Measurements from ENCODE around the gene SLC36A3.
"Not testable (repeated sequence)": the region's sequence is repeated elsewhere in the genome, so short reads cannot be mapped to it uniquely, and the experiment has no call there.

Gene SLC36A3

GRCh38 chr5:151258201-151258611 lies 45.4 kb downstream of the SLC36A3 start:
- no peak for DNase-seq

DNA sequence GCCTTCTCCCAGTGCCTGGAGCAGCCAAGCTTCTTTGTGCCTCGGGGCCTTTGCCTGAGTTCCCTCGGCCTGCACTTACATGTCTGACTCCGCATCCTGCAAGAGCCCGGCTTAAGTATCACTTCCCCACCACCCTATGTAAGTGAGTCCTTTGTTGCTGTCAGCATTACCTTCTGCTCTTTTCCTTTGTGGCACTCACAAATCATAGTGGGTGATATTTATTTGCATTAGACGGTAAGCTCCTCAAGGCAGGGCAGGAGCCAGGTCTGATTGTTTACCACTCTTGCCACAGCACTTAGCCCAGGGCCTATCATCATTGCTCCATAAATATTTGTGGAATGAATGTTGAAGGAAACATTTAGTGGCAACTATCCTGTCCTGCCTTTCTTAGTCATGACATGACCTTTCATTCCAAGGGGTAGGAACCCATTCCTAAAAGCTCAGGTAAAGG lies 45.8 kb downstream of the SLC36A3 start:
- DNase-seq: no peak

DNA sequence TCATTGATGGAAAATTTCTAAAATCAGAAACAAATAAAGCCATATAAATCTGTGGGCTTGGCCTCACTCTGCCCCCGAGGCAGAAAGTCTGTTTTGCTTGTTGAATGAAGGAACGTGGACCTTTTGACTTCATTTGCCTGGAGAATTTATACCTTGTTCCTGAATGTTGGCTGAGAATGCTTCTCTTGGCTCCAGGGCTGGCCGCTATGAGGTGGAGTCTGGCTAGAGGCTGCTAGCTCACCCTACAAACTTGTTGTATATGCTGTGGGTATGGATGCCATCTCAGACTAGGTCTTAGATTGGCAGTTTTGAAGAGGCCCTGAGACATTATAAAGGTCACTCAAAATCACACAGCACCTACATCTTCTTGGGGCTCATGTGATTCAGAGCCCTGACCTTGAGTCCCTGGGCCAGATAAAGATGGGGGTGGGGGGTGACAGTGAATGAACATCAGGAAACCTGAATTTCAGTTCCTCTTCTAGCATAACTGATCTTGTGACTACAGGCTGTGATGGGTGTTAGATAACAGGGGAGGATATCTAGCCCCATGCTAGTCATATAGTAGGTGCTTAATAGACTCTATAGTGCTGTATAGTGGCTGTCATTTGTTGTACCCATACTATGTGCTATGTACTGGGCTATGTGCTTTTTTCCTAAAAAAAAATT lies 47.8 kb downstream of the SLC36A3 start:
- no peak for DNase-seq

DNA sequence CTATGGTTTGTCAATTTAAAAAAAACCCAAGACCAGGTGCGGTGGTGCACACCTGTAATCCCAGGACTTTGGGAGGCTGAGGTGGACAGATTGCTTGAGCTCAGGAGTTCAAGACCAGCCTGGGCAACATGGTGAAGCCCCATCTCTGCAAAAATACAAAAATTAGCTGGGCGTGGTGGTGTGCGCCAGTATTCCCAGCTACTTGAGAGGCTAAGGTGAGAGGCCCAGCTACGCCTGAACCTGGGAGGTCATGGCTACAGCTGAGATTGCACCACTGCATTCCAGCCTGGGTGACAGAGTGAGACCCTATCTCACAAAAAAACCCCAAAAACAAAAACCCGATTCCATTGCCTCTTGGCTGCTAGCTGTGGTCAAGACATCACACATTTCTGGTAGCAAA lies 48.6 kb downstream of the SLC36A3 start:
- not testable (repeated sequence) for DNase-seq

DNA sequence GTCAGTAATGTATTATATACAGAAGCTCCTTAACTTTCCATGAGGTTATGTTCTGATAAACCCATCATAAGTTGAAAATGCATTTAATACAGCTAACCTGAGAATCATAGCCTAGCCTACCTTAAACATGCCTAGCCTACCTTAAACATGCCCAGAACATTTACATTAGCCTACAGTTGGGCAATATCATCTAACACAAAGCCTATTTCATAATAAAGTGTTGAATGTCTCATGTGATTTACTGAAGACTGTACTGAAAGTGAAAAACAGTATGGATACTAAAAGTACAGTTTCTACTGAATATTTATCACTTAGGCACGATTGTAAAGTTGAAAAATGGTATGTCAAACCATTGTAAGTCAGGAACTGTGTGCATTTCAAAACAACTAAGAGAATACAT lies 49.0 kb downstream of the SLC36A3 start:
- no peak for DNase-seq

GRCh38 chr5:151253605-151253950 lies 50.0 kb downstream of the SLC36A3 start:
- no peak for DNase-seq

DNA sequence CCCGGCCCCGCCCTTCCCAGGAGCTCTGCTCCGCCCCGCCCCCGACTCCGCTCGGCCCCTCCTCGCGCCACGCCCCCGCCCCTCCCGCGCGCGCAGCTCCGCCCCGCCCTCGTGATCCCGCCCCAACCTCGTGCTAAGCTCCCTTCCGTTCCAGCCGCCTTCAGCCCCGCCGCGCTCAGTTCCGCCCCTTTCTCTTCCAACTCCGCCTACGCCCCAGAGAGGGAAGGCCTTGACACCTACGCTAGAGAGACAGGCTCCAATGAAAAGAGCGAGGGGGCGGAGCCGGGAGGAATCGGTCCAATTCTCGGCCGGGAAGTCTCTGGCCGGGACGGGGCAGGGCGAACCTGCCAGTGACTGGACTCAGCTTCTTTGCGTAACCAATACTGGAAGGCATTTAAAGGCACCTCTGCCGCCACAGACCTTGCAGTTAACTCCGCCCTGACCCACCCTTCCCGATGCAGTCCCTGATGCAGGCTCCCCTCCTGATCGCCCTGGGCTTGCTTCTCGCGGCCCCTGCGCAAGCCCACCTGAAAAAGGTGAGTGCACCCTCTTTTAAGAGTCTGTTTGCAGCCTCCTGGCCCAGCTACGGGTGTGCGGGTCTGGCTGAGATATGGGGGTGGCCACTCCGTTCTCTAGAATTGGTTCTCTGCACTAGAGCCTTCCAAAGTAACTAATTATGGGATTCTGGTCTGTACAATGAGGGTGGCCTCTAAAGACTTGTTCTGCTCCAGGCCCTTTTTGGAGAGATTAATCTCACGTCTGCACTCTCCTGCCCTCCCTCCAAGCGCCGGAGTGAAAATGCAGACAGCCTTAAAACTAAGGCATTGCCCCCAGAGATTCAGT lies 50.6 kb downstream of the SLC36A3 start, which contains the start of gene GM2A:
Gene GM2A, plus strand, starts transcription at position 424 of the 843 bp plus-strand sequence. Its CDS starts 32 bp downstream, at position 456.
- peak; percentile 98 for DNase-seq

DNA sequence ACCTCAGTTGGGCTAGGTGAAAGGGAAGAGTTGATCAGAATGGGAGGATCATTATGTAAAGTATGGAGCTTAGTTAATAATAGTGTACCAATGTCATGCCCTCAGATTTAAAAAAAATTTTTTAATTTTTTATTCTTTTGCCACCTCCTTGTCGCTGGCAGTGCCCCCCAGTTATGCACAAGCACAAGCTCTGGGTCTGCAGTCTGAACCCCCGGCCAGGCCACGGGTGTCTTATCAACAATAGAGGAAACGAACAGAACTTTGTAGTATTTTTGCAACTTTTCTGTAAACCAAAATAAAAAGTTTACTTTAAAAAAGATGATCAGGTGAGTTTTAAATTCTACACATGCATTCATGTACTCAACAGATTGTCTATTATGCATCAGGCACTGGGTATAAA lies 51.9 kb downstream of the SLC36A3 start:
- DNase-seq: no peak

- DNase-seq: no peak
These were observed 52.5 kb downstream of the SLC36A3 start for GRCh38 chr5:151251001-151251551.

DNA sequence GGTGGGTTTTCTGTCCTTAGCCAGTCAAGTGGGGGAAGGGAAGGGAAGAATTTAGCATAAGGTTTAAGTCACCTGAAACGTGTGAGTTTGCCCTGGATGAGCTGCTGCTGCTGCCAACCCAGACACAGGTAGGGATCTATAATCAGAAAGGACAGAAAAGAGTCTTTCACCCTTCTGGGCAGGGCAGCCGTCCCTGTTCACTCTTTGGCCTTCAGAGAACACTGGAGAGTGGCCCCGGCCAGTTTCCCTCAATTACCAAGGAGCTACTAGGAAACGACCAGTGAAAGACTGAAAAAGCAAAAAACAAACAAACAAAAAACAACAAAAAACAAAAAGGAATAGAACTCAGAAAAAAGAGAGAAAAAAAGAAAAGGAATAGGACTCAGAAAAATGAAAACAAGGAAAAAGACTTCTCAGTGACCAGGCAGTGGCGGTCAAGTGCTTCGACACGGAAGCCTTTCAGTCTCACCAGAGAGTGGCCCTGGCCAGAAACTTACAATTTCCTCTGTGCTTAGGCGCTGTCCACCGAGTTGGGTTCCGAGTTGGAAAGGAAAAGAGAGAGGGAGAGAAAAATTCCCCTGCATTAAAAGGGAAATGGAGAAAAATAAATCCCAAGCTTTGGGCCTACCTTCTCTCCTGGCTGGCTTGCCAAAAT lies 53.1 kb downstream of the SLC36A3 start:
- no peak for DNase-seq

- DNase-seq: no peak
These were observed 54.3 kb downstream of the SLC36A3 start for GRCh38 chr5:151249281-151249680.

DNA sequence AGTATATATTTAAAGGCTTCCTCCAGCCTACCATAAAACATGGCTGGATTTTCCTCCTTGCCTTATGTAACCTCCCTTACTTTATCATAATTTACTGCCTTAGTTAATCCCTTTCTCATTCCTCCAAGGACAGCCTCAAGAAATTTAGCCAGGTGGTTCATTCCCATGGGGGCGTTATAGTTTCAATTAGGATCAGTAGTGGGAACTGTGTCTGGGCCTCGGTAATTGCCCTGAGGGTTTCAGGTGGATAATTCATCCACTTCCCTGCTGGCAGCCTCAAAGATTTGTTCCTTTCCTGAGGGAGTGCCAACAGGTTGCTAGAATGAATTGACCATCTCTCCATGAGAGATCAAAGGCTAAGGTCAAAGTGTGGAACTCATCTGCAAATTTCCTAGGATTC lies 54.9 kb downstream of the SLC36A3 start:
- DNase-seq: no peak

- no peak for DNase-seq
These were observed 57.8 kb downstream of the SLC36A3 start for GRCh38 chr5:151245680-151246219.

DNA sequence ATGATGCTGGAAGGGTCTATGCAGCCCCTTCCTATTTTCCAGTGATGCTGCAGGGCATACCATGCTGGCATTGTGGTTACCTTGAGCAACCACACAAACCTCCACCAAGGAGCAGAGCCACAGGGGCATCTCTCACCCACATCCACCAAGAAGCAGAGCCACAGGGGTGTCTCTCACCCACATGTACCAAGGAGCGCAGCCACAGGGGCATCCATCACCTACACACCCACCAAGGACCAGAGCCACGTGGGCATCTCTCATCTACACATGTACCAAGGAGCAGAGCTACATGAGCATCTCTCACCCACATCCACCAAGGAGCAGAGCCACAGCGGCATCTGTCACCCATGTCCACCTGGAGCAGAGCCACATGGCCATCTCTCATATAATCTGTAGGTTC lies 59.4 kb downstream of the SLC36A3 start:
- DNase-seq: no peak

DNA sequence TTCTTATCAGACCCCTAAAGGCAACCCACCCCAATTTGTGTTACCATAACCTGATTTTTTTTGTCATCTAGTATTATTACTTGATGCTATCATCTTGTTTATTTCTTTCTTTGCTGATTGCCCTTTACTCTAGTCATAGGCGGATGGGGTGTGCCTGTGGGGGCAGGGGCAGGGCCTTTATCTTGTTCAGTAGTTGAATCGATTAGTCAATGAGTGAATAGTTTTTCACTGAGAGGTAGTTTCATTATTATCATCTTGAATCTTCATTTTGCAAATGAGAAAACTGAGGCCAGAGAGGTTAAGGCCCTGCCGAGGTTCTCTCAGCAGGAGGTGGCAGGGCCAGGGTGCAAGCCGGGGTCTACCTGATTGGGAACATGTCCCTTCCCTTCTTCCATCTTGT lies 60.0 kb downstream of the SLC36A3 start:
- DNase-seq: no peak

DNA sequence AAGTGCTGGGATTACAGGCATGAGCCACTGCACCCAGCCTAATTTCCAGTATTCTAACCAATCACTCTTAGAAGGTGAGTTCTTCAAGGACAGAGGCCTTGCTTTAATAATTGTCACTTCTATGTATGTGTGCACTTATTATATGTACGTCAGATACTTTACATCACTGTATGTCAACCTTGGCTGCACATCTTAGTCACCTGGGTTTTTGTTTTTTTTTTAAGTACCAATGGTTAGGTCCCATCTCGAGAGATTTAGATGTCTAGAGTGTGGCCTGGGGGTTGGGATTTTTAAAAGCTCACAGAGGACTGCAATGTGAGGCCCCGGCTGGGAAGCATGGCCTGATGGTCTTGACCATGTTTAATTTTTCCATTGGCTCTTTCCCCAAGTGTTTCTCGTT lies 60.4 kb downstream of the SLC36A3 start:
- no peak for DNase-seq

- no peak for DNase-seq
These were observed 62.5 kb downstream of the SLC36A3 start for GRCh38 chr5:151240924-151241635.

GRCh38 chr5:151240268-151240835 lies 63.2 kb downstream of the SLC36A3 start:
- DNase-seq: not testable (repeated sequence)

- peak; percentile 60 for DNase-seq
These were observed 64.2 kb downstream of the SLC36A3 start for GRCh38 chr5:151239237-151239861.

DNA sequence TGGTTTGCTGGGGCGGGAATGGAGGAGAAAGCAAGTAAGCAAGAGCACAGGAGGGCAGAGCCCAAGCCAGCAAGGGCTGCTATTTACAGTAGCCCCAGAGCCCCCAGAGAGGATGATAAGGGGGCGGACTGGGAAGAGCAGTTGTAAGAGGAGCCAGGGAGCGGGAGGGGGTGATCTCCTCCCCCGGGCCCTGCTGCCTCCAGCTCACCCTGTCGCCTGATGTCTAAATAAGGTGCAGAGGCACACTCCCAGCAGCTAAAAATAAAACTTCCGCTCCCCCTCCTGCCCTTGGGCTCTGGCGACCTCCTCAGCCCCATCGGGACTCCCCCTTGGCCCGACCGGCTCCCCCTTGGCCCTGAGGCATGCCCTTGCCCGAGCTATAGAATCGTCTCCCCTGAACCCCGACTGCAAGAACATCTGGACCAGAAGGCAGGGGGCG lies 65.2 kb downstream of the SLC36A3 start:
- DNase-seq: no peak

GRCh38 chr5:151237685-151238084 lies 65.9 kb downstream of the SLC36A3 start:
- DNase-seq: no peak

DNA sequence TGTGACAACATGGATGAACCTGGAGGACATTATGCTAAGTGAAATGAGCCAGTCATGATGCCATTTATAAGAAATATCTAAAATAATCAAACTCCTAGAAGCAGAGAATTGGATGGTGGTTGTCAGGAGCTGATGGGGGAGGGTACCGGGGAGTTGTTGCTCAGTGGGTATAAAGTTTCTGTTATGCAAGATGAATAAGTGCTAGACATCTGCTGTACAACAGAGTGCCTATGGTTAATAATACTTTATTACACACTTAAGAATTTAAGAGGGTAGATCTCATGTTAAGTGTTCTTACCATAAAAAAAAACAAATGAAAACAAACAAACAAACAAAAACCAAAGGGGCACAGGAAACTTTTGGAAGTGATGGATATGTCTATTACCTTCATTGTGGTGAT lies 66.7 kb downstream of the SLC36A3 start:
- DNase-seq: no peak

All from stimulated activated CD4-positive, alpha-beta T cell treated with anti-CD3 and anti-CD28 coated beads, Interleukin-12 subunit alpha, Interleukin-12 subunit beta, amount 100 ng/mL, for 4 hours (primary cell).